Measurements from ENCODE around the gene AGO1. TPM values are rescaled to one million over a fixed set of nuclear protein-coding genes. Genes with fewer than 3 reads are reported as not detected.
A peak's percentile ranks its signal among the peaks of the same experiment; 100 is the strongest.

AGO1 gene
- total RNA-seq, 1 donor from 2014 or later = 50.7 TPM

DNA sequence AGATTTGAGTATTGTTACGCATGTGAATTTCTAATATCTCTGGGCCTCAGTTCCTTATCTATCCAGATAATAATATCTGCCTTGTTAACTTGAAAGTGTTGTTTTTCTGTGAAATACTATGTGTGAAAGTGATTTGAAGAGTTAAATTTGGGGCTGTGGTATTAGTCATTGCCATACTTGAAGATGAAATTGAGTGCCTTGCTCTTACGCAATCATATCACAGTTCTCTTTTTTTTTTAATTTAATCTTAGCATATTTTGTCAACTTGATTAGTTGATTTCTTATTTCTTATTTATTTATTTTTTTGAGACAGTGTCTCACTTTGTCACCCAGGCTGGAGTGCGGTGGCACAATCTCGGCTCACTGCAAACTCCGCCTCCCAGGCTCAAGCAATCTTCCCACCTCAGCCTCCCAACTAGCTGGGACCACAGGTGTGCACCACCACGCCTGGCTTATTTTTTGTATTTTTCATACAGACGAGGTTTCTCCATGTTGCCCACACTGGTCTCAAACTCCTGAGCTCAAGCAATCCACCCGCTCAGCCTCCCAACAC is 44.2 kb upstream of the AGO1 start:
- no peak overlapping the region for H3K27ac Mint-ChIP-seq
- no peaks in the 10 kb centered on the region for H3K27me3 Mint-ChIP-seq (ENCODE audit: low read depth)
- H3K4me1 Mint-ChIP-seq = peaks cover 13% of the 10 kb centered on the region
- DNase-seq (ENCODE audit: low spot score in 2 of 2, unreplicated experiment in 2 of 2) = no peak
- TF ChIP-seq, protein P1, sequence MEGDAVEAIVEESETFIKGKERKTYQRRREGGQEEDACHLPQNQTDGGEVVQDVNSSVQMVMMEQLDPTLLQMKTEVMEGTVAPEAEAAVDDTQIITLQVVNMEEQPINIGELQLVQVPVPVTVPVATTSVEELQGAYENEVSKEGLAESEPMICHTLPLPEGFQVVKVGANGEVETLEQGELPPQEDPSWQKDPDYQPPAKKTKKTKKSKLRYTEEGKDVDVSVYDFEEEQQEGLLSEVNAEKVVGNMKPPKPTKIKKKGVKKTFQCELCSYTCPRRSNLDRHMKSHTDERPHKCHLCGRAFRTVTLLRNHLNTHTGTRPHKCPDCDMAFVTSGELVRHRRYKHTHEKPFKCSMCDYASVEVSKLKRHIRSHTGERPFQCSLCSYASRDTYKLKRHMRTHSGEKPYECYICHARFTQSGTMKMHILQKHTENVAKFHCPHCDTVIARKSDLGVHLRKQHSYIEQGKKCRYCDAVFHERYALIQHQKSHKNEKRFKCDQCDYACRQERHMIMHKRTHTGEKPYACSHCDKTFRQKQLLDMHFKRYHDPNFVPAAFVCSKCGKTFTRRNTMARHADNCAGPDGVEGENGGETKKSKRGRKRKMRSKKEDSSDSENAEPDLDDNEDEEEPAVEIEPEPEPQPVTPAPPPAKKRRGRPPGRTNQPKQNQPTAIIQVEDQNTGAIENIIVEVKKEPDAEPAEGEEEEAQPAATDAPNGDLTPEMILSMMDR (IDR thresholded peaks at IDR 0.05; ENCODE audit: unreplicated experiment) = no peak
- peaks cover 3% of the 10 kb centered on the region for H3K9me3 Mint-ChIP-seq
- peaks cover 54% of the 10 kb centered on the region for H3K36me3 Mint-ChIP-seq
- no peak overlapping the region for H3K4me3 Mint-ChIP-seq

DNA sequence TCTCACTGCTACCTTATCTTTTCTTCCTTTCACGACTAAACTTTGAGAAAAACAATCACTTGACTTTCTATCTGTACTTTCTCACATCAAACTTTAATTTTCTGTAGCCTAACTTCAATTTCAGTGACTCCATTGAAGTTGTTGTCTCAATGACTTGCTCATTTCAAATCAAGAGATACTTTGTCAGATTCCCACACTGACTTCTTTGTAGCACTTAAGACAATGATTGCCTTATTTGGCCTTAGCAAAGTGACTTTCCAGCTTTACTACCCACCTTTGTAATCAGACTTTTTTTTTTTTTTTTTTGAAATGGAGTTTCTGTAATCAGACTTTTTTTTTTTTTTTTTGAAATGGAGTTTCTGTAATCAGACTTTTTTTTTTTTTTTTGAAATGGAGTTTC is 38.2 kb upstream of the AGO1 start:
- H3K4me1 Mint-ChIP-seq = peaks cover 6% of the 10 kb centered on the region
- H3K27ac Mint-ChIP-seq = peak overlapping the region; percentile 51
- no peaks in the 10 kb centered on the region for H3K27me3 Mint-ChIP-seq (ENCODE audit: low read depth)
- no peak overlapping the region for H3K4me3 Mint-ChIP-seq
- TF ChIP-seq, protein P1 (IDR thresholded peaks at IDR 0.05; ENCODE audit: unreplicated experiment) = no peak
- no peaks in the 10 kb centered on the region for H3K9me3 Mint-ChIP-seq
- peaks cover 39% of the 10 kb centered on the region for H3K36me3 Mint-ChIP-seq
- no peak for DNase-seq (ENCODE audit: low spot score in 2 of 2, unreplicated experiment in 2 of 2)

DNA sequence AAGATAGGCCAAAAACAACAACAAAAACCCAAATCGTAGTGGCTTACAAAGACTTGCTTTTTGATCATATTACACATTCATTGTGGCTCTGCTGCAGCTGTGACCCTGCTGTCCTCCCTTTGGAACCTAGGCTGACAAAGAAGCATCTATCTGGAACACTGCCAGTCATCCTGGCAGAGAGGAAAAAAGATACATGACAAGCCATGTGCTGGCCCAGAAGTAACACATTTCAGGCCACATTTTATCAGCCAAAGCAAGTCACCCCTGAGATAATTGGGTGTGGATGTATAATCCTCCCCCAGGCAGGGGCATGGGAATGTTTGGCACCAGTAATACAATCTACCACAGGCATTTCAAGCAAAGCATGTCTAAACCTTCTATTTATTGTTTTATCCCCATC is 37.2 kb upstream of the AGO1 start:
- H3K4me3 Mint-ChIP-seq = no peak overlapping the region
- no peaks in the 10 kb centered on the region for H3K27me3 Mint-ChIP-seq (ENCODE audit: low read depth)
- peaks cover 13% of the 10 kb centered on the region for H3K4me1 Mint-ChIP-seq
- H3K27ac Mint-ChIP-seq = peak overlapping the region; percentile 48
- H3K36me3 Mint-ChIP-seq = peaks cover 46% of the 10 kb centered on the region
- no peaks in the 10 kb centered on the region for H3K9me3 Mint-ChIP-seq
- DNase-seq (ENCODE audit: low spot score in 2 of 2, unreplicated experiment in 2 of 2) = no peak
- TF ChIP-seq, protein P1 (IDR thresholded peaks at IDR 0.05; ENCODE audit: unreplicated experiment) = no peak

DNA sequence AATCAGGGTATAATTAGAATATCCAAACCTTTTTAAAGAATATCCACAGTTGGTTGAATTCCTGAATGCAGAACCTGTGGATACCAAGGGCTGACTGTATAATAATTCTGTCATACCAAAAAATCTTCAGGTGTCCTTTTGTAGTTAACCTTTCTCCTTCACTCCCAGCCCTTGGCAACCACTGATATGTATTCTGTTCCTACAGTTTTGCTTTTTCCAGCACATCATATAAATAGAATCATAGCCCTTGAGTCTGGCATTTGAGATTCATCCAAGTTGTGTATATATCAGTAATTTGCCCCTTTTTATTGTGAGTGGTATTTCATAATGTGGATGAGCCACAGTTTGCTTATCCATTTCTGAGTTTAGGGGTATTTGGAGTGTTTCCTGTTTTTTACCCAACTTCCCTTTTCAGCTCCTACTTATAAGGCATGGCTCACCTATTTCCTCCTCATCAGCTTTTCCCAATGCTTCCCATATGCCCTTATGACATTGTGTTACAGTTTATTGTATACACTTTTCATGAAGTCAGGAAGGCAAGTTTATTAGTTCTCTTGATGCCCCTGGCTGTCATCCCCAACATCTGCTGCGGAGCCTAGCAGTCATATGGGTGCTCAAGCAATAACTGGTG is 35.0 kb upstream of the AGO1 start:
- Mint-ChIP-seq H3K4me3 (no peak overlapping the region), H3K4me1 (peaks cover 23% of the 10 kb centered on the region), H3K27ac (no peak overlapping the region), H3K9me3 (no peaks in the 10 kb centered on the region), H3K27me3 (ENCODE audit: low read depth) (no peaks in the 10 kb centered on the region), H3K36me3 (peaks cover 35% of the 10 kb centered on the region)
- no peak for DNase-seq (ENCODE audit: low spot score in 2 of 2, unreplicated experiment in 2 of 2)
- TF ChIP-seq, protein P1 (IDR thresholded peaks at IDR 0.05; ENCODE audit: unreplicated experiment) = no peak

DNA sequence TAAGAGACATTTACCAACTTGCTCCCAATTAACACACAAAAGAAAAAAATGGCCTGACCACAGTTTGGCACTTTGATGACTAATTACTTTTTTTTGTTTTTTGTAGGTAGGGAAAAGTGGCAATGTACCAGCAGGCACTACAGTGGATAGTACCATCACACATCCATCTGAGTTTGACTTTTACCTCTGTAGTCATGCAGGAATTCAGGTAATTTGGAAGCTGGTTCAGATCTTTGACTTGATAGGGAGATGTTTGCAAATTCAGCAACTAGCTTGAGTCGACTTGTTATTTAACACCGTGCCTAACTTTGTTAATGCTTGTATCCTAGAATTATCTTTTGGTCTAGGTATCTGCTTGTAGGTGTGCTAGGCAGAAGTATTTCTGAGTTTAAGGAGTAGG is 33.0 kb upstream of the AGO1 start:
- H3K4me1 Mint-ChIP-seq = peaks cover 23% of the 10 kb centered on the region
- H3K27me3 Mint-ChIP-seq (ENCODE audit: low read depth) = no peaks in the 10 kb centered on the region
- peak overlapping the region; percentile 43 for H3K27ac Mint-ChIP-seq
- DNase-seq (ENCODE audit: low spot score in 2 of 2, unreplicated experiment in 2 of 2) = no peak
- H3K9me3 Mint-ChIP-seq = no peaks in the 10 kb centered on the region
- H3K36me3 Mint-ChIP-seq = peaks cover 39% of the 10 kb centered on the region
- TF ChIP-seq, protein P1 (IDR thresholded peaks at IDR 0.05; ENCODE audit: unreplicated experiment) = no peak
- no peak overlapping the region for H3K4me3 Mint-ChIP-seq
